ENCODE results near the gene APCDD1.

DNA sequence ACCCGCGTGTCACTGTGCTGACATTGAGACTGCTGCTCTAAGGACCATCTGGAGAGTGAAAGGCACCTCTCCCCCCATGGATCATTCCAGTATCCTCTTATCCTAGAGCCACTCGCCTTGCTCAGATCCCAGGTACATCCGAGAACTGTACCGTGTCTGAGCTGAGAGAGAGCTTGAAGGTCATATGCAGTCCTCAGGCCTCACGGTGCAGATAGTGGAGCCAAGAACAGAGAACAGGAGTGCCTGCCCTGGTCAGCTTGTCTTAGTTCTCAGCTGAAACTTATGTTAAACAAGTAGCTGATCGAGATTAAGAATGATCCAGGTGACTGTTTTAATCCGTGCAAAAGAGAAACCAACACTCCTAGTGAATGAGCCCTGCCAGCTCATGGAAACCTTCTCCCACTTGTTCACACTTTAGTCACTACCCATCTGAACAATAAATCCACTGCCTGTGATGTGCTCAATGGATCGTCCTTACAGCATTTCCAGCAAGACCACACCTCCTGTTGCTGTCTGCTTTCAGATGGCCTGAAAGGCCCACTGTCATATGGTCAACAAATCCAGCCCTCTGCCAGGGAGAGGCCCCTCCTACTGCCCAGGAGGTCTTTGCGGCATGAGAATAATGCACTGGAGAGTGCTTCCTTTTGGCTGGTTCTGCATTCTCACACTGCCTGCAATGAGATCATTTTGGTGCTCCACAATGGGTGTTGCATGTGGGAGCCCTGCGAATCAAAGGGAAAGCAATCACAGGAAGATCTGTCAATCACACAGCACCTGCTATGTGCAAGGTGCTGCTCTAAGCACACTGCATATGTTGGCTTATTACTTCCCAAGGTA is 43.7 kb upstream of the APCDD1 start:
- TF ChIP-seq, protein P1, sequence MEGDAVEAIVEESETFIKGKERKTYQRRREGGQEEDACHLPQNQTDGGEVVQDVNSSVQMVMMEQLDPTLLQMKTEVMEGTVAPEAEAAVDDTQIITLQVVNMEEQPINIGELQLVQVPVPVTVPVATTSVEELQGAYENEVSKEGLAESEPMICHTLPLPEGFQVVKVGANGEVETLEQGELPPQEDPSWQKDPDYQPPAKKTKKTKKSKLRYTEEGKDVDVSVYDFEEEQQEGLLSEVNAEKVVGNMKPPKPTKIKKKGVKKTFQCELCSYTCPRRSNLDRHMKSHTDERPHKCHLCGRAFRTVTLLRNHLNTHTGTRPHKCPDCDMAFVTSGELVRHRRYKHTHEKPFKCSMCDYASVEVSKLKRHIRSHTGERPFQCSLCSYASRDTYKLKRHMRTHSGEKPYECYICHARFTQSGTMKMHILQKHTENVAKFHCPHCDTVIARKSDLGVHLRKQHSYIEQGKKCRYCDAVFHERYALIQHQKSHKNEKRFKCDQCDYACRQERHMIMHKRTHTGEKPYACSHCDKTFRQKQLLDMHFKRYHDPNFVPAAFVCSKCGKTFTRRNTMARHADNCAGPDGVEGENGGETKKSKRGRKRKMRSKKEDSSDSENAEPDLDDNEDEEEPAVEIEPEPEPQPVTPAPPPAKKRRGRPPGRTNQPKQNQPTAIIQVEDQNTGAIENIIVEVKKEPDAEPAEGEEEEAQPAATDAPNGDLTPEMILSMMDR (IDR thresholded peaks at IDR 0.05; ENCODE audit: poor library complexity) = no peak
- no peak for TF ChIP-seq EZH2 (IDR thresholded peaks at IDR 0.05; ENCODE audit: borderline replicate concordance)

All from hepatocyte (in vitro differentiated cells).